Measurements from ENCODE around the gene RENBP.

Gene RENBP

DNA sequence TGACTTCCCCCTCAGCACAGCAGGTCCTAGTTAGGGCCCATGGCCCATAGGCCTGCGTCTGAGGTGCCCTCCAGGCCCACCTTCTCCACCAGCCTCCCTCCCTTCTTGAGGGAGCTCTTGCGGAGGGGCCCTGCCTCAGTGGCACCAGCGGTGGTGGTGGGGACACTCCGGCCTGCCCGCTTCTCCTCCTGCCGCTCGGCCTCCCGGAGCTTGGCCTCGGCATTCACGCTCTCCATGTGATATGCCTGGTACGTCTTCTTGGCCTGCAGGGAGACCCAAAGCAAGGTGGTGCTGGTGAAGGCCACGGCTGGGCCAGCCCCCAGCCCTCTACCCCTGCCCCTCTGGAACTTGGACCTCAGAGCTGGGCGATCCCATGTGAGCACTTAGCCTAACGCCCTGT, 23.9 kb downstream of the RENBP start:
- DNase-seq (ENCODE audit: low read depth in 2 of 2), result no peak

GRCh38 chrX:153919281-153919680, 25.2 kb downstream of the RENBP start:
- no peak for DNase-seq (ENCODE audit: low read depth in 2 of 2)

- DNase-seq (ENCODE audit: low read depth in 2 of 2), result no peak
These were observed 26.6 kb downstream of the RENBP start for GRCh38 chrX:153917869-153918268.

GRCh38 chrX:153913701-153914100, 30.7 kb downstream of the RENBP start:
- no peak for DNase-seq (ENCODE audit: low read depth in 2 of 2)

GRCh38 chrX:153913211-153913610, 31.2 kb downstream of the RENBP start:
- no peak for DNase-seq (ENCODE audit: low read depth in 2 of 2)

DNA sequence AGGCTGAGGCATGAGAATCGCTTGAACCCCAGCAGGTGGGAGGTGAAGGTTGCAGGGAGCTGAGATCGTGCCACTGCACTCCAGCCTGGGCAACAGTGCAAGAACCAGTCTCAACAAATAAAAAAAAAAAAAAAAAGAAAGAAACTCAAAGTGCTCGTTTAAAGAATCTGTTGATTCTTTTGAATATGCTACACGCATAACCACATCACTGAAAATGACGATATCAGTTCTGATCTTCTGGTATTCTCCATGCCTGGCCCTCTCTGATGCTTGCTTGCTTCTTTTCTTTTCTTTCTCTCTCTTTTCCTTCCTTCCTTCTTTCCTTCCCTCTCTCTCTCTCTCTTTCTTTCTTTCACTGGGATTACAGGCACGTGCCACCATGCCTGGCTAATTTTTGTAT, 32.6 kb downstream of the RENBP start:
- no peak for DNase-seq (ENCODE audit: low read depth in 2 of 2)

- DNase-seq (ENCODE audit: low read depth in 2 of 2), result no peak
These were observed 34.0 kb downstream of the RENBP start for GRCh38 chrX:153910446-153910845.

DNA sequence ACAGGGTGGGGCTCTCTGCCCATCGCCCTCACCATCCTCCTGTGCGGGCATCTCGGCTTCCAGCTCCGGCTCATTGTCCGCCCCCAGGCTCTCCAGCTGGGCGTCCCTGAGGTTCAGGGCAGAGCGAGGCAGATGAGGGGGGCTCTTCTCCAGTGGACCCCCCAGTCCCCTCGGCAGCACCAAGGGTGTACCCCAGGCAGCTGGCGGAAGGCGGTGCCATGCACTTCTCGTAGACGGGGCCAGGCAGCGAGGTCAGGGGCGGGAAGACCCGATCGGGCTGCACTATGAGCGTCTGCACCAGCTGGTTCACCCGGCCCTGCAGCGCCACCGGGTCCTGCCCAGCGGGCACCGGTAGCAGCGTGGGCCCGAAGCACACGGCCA, 34.5 kb downstream of the RENBP start:
- no peak for DNase-seq (ENCODE audit: low read depth in 2 of 2)

GRCh38 chrX:153909024-153909979, 35.1 kb downstream of the RENBP start:
- DNase-seq (ENCODE audit: low read depth in 2 of 2), result no peak

DNA sequence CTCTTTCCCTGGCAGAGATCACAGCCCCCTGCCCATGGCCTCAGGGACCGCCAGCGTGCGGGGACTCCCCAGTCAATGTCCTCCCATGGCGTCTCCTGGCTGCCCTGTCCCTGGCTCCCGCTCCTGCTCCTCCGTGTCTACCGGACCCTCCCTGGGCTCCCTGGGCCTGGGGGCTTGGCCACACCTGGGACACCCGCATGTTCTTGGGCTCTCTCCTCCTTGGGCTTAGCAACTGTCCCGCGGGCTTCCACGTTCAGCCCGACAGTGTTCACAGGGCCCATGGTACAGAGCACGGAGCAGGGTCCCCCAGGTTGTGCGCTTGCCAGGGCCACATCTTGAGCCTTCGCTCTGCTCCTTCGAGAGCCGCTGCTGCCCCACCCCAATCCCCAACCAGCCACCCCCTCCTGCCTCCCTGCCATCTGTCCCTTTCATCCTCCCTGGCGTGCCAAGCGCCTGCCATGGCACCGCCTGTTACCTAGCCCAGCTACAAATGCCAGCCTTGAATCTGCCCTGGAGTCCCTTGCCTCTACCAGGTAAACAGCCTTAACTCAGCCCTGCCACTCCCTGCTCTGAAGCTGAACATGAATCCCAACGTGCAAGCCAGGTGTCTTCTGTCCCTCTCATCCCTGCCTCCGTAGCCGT, 36.1 kb downstream of the RENBP start:
- no peak for DNase-seq (ENCODE audit: low read depth in 2 of 2)

DNA sequence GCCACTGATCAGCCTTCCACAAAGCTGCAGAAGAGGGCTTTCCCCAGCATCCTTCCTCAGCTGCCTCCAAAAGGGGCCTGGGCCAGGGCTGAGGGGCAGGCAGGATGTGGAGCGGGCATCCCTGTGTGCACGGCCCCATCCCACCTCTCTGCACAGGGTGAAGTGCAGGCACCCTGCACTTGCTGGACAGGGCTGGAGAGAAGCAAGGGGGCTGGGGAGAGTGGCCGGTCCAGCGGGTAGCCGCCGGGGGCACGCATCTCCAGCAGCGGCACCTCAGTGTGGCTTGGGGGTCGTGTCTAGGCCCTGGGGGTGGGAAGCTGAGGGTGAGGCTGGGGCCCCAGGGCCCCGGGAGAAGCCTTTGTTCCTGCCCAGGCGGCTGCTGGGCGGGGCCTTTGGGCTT, 37.0 kb downstream of the RENBP start:
- no peak for DNase-seq (ENCODE audit: low read depth in 2 of 2)

GRCh38 chrX:153906126-153906917, 38.1 kb downstream of the RENBP start:
- no peak for DNase-seq (ENCODE audit: low read depth in 2 of 2)

- DNase-seq (ENCODE audit: low read depth in 2 of 2), result no peak
These were observed 38.9 kb downstream of the RENBP start for GRCh38 chrX:153905481-153906095.

DNA sequence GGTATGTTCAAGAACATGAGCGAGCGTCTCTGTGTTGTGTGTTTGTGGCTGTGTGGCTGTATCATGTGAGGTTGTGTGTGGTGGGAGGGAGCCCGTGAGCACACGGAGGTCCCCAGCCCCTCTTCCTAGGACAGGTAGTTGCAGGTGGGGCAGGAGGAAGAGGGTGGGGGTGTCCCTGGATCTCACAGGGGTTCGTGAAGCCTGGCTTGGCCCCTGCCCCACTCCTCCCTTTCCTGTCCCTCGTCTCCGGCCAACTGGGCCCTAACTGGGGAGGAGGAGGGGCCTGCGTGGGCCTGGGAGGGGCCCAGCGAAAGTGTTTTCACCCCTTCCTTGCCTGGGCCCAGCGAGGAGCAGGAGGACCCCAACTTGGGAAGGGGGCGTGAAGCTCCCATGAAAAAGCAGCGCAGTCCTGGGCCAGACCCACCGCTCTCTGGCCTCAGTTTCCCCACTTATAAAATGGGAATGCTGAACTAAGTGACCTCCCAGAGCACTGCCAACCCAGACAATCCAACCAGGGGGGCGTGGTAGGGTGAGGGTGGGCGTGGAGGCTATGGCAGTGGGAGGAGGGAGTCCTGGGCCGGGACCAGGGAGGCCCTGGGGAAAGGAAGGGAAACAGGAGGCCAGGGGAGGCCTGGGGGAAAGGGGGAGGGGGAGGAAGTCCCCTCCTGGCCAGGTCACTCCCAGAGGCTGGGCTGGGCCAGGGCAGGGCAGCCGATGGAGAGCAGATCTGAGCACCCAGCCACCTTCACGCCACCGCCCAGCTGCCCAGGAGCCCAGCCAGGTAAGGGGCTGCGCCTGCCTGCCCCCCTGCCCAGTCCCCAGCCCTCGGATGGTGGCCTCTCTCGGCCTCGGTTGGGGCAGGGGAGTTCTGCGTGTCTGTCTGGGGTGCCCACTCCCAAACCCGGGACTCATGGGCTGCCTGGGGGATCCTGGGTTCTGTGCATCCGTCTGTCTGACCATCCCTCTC, 40.2 kb downstream of the RENBP start, which contains the start of gene AVPR2:
AVPR2 (plus strand) TSS at position 683 of the 967 bp plus-strand sequence. CDS start 473 bp downstream, outside the sequence.
- DNase-seq (ENCODE audit: low read depth in 2 of 2), result no peak

- DNase-seq (ENCODE audit: low read depth in 2 of 2), result no peak
These were observed 41.0 kb downstream of the RENBP start for GRCh38 chrX:153903238-153903980.

GRCh38 chrX:153902385-153902784, 42.1 kb downstream of the RENBP start:
- DNase-seq (ENCODE audit: low read depth in 2 of 2), result no peak

DNA sequence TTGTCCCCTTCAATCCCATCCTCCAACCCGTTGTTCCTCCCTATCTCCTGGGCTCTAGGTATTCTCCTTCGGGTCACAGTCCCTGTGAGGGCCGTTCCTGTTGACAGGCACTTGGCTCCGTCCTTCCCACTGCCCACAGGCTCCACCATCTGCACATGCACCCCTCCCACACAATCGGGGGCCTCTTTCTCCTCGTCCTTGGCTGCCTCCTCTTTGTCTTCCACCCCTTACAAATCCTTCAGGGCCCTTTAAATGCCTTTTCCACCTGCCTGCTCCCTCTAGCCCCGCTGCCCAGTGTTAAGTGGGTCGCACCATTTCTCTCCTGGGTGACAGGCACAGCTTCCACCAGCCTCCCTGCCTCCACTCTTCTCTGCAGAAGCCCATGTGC, 42.7 kb downstream of the RENBP start:
- no peak for DNase-seq (ENCODE audit: low read depth in 2 of 2)

GRCh38 chrX:153900831-153901752, 43.4 kb downstream of the RENBP start:
- no peak for DNase-seq (ENCODE audit: low read depth in 2 of 2)

DNA sequence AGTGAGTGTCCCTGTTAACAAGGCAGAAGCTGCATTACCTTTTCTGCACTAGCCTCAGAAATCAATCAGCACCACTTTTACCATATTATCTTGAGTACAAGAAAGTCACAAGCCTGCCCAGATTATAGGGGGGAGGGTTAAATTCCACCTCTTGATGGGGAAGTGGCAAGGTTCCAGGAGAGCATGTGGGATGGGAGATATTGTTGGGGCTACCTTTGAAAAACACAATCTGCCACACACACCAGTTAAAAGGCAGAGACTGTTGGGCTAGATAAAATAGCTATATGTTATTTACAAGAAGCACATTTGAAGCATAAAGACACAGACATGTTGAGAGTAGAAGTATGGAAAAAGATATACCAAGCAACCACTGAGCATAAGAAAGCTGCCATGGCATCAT, 46.5 kb downstream of the RENBP start:
- no peak for DNase-seq (ENCODE audit: low read depth in 2 of 2)

Measured in stimulated activated CD8-positive, alpha-beta memory T cell treated with anti-CD3 and anti-CD28 coated beads, Interleukin-2, amount 100 ng/mL, for 48 hours (primary cell).